Activated gamma-delta T cell (primary cell): ENCODE measurements around the gene SLC6A8.
"Not testable (repeated sequence)": the region's sequence is repeated elsewhere in the genome, so short reads cannot be mapped to it uniquely, and the experiment has no call there.

ENCODE experiments used
- DNase-seq: peaks from one replicate; lab custom pipeline; 2025; lab: John Stamatoyannopoulos, UW

SLC6A8 gene

DNA sequence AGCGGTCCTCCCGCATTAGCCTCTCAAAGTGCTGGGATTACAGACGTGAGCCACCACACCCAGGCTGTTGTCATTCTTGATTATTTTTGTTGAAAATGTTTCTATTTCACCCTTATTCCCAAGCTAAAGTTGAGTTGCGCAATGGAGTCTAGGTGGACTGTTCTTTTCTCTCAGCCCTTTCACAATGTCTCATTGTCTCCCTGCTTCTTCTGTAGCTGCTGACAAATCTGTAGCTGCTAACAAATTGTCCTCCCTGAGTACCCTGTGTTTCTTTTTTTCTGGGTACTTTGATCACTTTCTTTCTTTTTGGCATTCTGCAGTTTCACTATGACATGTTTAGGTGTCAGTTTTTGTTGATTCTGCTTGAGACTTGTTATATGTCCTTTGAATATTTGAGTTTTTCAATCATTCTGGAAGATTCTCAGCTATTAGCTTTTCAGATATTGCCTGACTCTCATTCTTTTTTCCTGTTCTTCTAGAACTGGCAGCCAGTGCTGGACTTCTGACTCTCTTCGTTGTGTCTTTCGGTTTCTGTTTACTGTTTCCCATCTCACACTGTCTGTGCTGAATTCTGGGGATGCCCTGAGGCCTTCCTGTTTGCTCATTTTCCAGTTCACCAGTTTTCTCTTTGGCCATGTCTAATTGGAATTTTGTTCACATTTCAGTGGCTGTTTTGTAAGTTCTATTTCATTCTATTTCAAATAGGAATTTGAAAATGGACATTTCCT is 43.6 kb downstream of the SLC6A8 start:
- no peak for DNase-seq

DNA sequence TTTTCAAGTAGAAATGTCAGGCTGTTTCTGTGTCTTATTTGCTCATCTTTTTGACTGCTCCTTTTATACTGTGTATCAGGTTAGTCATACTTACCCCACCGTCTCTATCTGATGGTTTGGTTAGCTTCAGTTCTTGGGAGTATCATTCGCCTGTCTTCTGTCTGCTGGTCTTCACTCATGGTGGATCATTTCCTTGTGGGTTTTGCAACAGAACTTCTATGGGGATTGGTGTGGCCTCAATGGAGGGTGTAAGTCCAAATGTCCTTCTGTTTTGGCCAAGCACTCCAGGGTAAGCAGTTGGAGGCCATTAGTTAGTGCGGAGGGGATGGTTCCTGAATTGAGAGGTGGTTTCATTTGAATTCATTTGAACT is 44.1 kb downstream of the SLC6A8 start:
- DNase-seq = no peak

DNA sequence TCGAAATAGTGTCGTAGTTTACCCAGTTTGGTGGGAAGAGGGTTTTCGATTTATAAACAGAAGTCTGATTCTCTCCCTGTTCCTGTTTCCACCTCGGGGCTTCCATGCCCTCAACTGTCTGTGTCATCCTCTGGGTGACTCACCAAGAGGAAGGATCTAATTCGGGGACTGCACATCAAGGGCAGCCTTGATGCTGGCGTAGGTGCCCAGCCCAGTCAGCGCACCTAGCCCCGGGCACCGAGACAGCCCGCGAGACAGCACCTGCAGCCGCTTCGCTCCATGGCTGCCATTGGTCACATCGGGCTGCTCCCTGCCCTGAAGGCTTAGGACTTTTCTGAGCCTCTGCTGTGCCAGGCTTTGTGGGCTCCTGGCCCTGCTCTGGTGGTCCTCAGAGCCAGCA is 44.7 kb downstream of the SLC6A8 start:
- DNase-seq = no peak

DNA sequence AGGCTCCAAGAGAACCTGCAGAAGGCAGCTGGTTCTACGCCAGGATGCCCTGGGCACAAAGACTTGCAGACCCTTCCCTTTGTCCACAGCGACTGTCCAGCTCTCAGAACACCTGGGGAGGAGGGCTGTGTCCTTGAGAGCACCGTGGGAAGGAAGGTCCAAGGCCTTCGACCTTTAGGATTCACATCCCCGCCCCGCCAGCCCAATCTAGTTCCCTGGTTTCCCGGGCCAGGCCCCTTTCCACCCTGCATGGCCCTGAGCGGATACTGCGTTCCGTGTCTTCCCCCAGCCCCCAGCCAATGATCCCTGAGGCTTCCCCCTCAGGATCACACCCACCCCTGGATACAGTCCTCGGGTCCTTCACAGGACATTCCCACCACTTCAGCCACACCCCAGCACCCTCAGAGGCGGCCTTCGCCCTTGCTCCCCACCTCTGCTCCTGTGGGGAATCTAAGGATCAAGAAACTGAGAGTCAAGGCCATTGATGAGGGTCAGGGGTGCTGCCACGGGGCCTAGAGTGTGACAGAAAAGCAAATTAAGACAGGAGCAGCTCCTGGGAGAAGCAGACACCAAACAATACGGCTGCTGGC is 46.0 kb downstream of the SLC6A8 start:
- DNase-seq = no peak

DNA sequence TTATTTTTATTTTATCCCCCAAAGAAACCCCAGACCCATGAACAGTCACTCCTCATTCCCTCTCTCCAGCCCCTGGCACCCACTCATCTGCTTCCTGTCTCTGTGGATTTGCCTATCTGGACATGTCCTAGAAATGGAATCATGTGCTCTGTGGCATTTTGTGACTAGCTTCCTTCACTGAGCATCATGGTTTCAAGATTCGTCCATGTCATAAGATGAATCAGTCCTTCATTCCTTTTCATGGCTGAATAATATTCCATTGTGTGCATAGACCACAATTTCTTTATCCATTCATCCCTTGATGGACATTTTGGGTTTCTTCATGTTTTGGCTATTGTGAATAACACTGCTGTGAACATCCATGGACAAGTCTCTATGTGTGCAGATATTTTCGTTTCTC is 47.1 kb downstream of the SLC6A8 start:
- DNase-seq = no peak

DNA sequence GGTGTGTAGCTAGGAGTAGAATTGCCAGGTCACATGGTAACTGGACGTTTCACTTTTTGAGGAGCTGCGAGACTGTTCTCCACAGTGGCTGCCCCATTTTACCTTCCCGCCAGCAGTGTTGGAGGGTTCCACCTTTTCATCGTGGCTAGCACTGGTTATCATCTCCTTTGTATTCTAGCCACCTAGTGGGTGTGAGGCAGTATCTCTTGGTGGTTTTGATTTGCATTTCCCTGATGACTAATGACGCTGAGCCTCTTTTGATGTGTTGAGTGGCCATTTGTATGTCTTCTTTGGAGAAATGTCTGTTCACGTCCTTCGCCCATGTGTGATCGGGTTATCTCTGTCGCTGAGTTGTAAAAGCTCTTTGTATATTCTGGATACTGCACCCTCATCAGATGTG is 47.5 kb downstream of the SLC6A8 start:
- no peak for DNase-seq

DNA sequence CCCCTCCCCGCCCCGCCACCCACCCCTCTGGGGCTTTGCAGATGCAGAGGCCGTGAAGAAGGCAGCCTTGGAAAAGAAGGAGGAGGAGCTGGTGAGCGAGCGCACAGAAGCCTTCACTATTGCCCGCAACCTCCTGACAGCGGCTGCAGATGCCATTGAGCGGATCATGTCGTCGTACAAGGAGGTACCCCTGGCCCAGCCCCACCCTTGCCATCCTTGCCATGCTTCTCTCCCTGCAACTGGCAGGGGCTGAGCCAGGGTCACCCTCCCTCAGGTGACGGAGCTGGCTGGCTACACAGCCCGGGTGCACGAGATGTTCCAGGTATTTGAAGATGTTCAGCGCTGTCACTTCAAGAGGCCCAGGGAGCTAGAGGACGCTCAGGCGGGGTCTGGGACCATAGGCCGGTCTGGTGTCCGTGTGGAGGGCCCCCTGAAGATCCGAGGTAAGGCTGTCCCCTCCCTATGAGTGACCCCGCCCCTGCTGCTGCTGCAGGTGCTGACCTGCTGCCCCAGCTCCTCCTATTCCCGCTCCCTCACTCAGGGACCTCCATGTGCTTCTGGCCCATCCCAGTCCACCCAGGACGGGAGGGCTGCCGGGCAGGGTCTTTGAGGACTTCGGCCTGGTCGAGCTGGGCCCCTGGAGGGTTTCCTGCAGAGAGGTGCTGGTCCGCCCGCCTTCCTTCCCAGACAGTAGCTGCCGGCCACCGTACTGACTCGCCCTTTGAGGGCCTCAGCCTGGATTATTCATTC is 48.5 kb downstream of the SLC6A8 start:
- no peak for DNase-seq

DNA sequence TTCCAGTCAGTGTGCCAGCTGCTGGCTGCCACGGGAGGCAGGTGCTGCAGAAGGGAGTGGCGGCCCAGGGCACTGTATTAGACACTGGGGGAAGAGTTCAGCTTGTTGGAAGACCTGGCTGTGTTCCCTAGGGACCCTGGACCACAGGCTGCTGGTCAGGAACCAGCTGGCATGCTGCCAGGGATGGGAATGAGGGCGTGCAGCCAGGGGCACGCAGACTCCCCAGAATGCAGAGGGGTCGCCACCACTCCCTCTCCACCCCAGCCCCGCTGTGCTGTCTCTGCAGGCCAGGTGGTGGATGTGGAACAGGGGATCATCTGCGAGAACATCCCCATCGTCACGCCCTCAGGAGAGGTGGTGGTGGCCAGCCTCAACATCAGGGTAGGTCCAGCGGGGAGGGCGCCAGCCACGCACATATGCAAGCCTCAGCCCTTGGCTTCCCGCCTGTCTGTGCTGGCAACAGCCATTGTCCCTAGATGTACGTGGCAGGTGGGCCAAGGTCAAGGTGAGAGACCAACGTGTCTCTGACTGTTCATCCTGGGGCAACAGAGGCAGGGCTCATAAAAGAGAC is 49.2 kb downstream of the SLC6A8 start:
- DNase-seq = no peak

DNA sequence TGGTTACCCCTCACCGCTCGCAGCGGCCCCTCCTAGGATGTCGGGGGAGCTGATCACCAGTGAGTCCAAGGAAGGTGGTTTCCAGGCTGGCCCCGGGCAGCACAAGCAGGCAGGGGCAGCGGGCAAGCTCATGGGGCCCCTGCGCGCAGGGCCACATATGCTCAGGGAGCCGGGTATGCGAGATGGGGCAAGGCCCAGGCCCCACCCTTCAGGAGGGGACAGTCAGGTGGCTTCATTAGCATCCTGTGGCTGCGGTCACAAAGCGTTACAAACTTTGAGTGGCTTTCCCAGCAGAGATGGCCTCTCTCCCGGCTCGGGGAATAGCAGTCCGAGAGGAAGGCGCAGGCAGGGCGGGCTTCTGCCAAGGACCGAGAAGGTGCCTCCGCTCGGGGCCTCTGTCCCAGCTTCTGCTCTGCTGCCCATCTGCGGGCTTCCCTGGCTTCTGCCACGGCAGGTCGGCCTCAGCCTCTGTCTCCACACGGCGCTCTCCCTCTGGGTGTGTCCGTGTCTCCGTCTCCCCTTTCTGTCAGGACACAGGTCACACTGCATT is 50.4 kb downstream of the SLC6A8 start:
- no peak for DNase-seq

DNA sequence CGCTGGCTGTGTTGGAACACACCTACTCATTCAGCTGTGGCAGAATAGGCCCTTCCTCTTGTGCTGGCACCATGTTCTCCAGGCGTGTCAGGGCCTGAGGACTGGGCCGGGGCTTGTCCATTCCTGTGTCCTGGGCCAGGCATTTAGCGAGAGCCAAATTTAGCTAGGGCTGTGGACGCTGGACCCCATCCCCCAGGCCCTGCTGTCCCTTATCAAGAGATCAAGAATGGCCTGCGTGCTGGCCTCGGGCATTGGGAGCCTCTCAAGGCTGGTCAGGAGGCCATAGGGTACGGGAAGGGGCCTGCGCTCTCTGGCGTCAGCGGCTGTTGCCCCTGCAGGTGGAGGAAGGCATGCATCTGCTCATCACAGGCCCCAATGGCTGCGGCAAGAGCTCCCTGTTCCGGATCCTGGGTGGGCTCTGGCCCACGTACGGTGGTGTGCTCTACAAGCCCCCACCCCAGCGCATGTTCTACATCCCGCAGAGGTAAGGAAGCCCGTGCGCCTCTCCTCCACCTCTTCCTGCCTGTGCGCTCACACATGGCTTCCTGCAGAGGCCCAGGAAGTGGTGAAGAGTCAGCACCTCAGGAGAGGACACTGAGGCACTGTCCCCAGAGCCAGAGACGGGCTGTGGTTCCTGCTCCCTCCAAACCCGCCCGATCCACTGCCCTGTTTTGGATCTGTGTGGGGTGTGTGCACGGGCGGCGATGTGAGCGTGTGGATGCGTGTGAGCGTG is 52.2 kb downstream of the SLC6A8 start:
- no peak for DNase-seq

DNA sequence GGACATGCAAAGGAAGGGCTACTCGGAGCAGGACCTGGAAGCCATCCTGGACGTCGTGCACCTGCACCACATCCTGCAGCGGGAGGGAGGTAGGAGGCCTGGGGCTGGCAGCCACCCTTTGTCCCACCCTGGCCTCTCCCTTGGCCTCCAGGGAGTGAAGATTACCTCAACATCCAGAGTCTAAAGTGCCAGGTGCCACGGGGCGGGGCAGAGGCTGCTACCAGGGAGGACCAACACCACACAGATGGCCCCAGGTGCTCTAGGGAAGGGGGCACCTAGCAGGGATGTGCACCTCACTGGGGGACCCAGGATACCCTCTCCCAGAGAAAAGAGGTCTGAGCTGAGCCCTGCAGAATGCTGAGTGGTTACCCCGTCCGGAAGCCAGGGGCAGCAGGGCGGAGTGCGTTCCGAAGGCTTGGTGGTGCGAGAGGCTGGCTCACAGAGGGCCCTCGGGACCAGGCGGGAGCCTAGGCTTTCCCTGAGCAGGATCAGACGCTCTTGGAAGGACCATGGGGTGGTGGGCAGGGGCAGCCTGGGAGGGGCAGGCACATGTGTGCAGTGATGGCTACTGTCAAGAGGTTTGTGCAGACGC is 53.0 kb downstream of the SLC6A8 start:
- no peak for DNase-seq

DNA sequence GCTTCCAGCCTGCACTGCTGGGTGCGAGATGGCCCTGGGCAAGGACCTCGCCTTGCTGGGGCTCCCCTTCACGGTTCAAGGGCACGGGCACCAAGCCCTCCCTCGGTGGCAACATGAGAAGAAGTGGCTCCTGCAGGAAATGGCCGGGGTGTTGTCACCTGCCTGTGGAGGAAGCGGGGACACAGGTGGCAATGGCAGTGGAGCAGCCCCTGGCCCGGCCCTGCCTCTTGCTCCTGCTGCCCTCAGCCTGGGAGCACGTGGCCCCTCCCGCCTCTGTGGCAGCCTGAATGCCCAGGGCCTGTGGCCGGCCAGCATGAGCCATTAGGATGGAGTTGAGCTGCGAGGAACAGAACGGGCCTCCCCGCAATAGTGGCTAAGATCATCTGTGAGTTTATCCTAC is 53.7 kb downstream of the SLC6A8 start:
- no peak for DNase-seq

DNA sequence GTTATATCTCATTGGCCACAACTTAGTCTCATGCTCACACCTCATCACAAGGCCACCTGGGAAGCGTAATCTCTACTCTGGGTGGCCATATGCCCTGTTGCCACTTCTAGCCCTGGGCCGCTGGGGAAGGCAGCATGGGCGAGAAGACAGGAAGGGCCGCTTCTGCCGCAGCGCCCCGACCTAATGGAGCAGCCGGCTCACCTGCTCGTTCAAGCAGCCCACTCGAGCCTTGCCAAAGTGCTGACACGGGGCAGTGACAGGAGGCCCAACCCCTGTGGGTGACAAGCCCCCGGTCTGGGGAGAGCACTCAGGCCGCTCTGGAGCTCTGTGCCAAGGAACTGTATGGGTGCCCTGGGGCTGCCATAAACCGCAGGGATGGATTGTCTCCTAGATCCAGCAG is 54.4 kb downstream of the SLC6A8 start:
- not testable (repeated sequence) for DNase-seq

DNA sequence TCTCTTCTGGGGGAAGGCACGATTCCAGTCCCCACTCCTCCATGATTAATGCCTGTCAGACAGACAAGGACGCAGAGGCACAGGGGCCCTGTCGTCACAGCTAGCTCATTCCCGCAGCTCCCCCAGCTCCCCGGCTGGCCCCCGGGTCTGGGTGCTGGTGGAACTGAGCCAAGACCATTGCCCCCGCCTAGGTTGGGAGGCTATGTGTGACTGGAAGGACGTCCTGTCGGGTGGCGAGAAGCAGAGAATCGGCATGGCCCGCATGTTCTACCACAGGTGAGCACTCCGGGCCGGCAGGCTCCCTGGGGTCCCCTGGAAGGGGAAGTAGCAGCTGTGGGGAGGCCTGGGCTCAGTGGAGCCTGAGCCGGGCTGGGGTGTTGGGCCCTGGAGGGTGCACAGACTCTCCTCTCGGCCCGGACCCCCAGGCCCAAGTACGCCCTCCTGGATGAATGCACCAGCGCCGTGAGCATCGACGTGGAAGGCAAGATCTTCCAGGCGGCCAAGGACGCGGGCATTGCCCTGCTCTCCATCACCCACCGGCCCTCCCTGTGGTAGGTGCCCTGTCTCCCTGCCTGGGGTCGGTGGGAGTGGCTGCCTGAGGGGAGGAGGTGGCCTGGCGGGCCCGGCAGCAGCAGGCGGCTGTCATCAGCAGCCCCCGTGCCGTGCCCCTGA is 55.2 kb downstream of the SLC6A8 start:
- not testable (repeated sequence) for DNase-seq

DNA sequence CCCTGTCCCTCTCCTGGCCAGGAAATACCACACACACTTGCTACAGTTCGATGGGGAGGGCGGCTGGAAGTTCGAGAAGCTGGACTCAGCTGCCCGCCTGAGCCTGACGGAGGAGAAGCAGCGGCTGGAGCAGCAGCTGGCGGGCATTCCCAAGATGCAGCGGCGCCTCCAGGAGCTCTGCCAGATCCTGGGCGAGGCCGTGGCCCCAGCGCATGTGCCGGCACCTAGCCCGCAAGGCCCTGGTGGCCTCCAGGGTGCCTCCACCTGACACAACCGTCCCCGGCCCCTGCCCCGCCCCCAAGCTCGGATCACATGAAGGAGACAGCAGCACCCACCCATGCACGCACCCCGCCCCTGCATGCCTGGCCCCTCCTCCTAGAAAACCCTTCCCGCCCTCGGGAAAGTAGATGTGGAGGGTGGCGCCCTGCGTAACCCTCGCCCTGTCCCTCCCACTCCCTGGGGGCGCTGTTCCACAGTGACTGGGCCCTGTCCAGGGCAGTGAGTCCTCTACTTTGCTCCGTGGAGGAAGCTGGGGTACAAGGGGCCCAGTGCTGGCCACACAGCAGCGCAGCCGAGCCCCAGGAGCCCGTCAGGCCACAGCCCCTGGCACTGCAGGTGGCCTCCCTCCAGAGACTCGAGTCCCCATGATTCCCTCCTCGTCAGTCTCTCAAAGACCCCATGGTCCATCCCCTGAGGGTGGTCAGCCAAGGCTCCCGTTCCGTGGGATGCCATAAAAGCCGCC is 55.9 kb downstream of the SLC6A8 start:
- not testable (repeated sequence) for DNase-seq

DNA sequence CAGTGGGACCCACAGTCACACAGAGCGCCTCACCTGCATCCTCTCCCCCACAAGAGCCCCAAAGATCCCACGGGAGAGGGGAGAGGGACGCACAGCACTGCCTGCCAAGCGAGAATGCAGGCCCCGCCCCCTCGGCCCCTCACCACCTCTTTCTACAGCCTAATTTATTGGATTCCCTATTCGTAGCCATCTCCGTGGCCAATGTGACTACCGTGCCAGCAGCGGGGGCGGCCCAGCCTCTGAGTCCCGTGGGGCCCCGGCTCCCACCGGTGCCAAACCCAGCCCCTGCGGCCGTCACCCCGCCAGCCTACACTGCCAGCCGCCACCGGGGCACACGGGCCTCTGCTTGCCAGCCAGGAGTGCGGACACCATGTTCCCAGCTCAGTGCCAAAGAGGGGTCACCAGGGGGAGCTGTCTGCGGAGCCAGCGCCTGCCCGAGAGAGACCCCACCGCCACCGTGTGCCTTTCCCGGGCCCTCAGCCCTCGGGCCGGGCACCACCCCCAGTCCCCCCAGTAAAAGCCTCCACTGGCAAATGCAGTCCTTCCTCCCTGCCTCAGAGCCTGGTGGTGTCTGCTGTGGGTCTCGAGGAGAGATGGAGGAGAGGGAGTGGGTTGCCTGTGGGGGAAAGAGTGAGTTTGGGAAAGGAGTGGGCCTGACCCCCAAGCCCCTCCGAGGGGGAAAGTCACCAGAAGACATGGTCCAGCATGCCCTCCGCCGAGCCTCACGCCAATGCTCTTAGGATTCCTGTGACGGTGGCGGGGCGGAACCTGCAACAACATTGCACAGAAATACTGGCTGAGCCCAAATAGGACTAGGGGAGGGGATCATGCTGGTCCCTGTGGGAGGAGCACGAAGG is 56.7 kb downstream of the SLC6A8 start:
- no peak for DNase-seq

DNA sequence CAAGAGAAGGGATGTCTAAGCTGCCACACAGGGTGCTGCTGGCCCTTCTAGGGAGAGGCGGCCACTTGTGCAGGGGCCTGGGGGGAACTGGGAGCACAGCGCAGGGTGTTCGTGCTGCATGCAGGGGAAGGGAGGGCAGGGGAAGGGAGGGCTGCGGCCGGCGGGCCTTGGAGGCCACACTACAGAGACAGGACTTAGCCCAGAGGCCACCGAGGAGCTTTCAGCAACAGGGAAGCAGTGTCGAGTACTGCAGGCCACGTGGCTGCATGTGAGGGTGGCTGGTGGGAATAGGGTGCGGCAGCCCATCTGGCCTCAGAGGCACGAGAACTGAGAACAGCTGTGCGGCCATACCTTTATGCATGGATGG is 57.3 kb downstream of the SLC6A8 start:
- DNase-seq = not testable (repeated sequence)
